ENCODE measurements around the gene SIRT4.

Gene SIRT4

DNA sequence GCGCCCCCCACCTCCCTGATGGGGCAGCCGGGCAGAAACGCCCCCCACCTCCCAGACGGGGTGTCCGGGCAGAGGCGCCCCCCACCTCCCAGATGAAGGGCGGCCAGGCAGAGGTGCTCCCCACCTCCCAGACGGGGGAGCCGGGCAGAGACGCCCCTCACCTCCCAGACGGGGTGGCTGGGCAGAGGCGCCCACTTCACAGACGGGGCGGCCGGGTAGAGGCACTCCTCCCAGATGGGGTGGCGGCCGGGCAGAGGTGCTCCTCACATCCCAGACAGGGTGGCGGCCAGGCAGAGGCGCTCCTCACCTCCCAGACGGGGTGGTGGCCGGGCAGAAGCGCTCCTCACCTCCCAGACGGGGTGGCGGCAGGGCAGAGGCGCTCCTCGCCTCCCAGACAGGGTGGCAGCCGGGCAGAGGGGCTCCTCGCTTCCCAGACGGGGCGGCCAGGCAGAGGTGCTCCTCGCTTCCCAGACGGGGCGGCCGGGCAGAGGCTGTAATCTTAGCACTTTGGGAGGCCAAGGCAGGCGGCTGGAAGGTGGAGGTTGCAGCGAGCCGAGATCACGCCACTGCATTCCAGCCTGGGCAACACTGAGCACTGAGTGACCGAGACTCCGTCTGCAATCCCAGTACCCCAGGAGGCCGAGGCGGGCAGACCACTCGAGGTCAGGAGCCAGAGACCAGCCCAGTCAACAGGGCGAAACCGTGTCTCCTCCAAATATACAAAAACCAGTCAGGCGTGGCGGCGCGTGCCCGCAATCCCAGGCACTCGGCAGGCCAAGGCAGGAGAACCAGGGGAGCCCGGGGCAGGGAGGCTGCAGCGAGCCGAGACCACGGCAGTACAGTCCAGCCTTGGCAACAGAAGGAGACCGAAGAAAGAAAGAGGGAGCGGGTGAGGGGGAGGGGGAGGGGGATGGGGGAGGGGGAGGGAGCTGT, 23.7 kb upstream of the SIRT4 start:
- no peak for FAIRE-seq

DNA sequence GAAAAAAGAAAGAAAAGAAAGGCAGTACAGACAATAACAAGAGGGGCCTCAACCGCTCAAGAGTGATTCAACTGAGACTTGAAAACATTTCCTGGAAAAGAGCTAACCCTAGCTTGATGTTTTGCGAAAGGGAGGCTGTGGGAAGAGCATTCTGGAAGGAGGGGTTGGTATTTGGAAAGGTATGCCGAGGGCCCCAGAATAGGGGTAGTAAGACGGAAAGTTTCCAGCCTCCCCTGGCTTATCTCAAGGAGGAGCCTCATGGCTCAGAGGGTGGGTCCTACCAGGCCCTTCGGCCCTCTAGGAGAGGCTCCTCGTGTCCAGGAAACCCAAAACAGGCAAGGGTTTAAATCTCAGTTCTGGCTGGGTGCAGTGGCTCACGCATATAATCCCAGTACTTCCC, 18.8 kb upstream of the SIRT4 start:
- FAIRE-seq = no peak

DNA sequence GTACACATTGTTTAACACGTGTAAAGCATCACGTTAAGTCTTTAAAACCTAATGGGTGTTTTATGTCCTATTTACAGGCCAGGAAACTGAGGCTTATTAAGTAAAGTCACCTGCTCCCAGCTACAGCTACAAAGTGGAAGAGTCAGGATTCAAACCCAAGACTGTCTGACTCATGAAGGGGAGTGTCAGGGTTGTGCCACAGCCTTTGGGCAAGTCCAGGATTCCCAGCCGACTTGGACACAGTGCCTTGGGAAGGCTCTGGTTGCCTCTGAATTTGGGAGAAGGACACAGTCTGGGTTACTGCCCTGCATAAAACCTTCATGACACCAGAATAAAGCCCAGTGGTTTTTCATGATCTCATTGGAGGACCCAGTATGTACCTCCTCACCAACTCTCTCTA, 17.7 kb upstream of the SIRT4 start:
- no peak for FAIRE-seq

DNA sequence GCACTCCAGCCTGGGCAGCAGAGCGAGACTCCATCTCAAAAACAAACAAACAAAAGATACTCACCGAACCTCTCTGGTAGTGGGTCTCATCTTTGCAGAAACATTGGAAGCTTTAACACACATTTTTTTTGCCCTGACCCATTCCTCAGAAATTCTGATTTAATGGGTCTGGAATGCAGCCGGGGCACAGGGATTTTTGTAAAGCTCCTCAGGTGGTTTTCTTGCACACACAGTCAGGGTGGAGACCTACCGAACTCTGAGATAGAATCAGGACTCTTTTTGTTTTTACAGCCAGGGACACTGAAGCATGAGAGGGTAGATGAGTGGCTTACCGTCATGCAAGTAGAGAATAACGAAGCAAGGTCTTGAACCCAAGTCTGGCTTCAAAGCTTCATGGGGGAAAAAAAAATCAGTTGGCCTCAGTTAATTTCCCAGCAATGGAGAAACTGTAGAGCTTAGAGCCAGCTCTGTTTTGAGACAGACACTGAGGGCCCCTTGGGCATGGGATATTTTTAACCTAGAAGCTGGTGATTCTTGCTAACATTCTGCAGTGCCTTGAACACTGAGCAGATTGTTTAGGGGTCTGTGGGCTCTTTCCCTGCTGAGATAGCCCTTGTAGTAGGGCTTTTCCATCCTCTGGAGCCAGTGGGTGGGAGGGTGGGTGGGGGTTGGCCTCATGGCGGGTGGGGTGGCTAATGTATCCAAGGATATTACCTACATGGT, 15.2 kb upstream of the SIRT4 start:
- no peak for FAIRE-seq

DNA sequence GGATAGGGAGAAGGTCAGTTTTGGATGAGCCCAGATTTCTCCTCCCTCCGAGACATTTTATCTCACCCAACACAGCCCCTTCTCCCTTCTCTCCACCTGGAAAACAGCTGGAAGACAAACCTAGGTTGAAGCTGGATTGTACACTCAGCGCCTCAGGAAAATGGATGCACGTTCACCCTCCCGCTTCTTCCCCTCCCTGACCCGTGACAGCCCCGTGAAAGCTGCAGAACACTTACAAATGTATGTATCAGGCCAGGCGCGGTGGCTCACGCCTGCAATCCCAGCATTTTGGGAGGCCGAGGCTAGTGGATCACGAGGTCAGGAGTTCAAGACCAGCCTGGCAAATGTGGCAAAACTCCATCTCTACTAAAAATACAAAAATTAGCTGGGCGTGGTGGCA, 14.6 kb upstream of the SIRT4 start:
- FAIRE-seq = no peak

DNA sequence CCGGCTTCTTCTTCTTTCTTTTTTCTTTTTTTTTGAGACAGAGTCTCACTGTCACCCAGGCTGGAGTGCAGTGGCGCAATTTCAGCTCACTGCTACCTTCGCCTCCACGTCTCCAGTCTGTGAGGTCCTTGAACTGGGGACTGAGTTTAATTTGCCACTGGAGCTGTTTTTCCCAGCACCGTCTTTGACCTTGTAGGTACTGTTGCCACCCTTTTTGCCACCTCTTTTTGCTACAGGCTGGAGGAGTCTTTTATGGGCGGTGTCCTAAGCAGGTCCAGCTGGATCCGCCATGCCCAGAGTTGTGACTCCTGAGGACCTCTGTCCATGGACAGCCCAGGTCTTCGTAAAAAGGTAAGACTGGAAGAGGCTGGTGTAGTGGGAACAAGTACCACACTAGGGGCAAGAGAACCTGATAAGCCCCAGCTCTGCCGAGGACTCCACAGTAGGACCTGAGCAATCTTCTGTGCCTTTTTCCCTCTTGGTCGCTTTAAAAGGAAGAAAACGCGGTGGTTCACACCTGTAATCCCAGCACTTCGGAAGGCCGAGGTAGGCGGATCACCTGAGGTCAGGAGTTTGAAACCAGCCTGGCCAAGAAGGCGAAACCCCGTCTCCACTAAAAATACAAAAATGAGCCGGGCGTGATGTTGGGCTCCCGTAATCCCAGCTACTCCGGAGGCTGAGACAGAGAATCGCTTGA, 11.4 kb upstream of the SIRT4 start:
- FAIRE-seq = no peak

DNA sequence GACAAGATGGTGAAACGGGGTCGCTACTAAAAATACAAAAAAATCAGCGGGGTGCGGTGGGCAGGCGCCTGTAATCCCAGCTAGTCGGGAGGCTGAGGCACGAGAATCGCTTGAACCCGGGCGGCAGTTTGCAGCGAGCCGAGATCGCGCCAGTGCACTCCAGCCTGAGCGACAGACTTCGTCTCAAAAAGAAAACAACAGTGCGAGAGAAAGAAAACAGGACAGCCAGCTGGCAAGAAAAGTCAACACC, 9.8 kb upstream of the SIRT4 start:
- FAIRE-seq = no peak

DNA sequence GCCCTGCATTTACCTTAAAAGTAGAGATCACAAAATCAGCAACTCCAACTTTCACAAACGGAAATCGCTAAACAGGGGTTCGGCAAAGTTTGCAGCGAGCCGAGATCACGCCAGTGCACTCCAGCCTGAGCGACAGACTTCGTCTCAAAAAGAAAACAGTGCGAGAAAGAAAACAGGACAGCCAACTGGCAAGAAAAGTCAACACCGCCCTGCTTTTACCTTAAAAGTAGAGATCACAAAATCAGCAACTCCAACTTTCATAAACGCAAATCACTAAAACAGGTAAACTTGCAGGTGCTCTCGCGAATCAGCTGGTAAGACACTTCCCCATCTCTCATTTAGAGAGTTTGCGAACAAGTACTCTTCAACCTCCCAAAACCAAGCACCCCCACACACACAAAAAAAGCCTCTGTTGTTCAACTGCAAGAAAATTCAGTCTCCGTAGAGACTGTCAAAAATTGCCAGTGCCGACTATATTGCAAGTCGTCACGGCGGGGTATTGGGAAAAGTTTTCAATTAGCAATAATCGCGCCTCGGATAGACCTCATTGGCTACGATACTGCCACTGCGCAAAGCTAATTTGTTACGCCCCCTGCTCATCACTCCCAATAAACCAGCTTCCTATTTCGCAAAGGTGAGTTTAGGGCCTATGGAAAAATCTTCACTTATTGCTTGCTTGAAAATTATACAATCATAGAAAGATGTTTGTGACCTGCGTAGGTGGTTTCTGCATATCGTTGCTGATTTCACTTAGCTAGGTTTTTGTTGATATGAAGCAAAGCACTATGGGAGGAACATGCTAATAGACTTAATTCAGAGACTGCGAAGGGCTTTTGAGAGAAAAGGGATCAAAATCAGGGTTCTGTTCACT, 9.2 kb upstream of the SIRT4 start, which contains the start of gene RNU4-1:
Gene RNU4-1, minus strand, starts transcription at position 577 of the 871 bp plus-strand sequence.
- peak; percentile 86 for FAIRE-seq

DNA sequence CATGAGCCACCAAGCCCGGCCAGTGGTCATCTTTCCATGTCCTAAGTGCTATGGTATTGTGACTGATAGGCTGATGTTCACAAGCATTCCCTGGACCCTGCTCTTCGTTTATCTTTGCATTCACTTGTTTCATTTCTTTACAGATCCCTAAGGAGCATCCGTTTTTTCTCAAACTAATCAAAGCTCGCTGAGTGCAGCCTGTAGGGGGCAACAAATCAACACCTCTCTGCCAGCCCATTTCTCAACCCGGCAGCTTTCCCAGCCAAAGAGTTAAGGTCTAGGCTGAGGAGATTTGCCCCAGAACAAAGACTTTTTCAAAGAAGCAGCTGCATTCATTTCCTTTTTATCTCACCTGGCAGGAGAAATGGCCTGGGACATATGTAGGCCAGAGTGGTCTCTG, 12.1 kb downstream of the SIRT4 start:
- no peak for FAIRE-seq

DNA sequence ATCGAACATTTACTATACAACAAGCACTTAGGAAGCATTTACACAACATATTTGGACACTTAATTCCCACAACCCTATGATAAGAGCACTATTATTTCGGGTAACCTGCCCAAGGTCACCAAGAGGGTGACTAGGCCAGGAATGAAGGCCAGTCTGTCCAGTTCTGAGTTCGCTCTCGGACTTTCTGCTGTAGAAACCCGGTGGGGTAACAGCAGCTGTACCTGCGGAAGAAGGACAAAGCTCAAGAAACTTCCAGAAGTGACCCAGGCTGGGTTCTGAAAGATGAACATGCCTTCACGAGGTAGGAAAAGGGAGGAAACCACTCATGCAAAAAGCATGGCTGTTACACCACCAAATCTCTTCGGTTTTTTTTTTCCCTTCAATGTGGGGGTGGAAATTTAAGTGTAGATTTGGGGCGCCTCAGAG, 14.7 kb downstream of the SIRT4 start:
- no peak for FAIRE-seq

DNA sequence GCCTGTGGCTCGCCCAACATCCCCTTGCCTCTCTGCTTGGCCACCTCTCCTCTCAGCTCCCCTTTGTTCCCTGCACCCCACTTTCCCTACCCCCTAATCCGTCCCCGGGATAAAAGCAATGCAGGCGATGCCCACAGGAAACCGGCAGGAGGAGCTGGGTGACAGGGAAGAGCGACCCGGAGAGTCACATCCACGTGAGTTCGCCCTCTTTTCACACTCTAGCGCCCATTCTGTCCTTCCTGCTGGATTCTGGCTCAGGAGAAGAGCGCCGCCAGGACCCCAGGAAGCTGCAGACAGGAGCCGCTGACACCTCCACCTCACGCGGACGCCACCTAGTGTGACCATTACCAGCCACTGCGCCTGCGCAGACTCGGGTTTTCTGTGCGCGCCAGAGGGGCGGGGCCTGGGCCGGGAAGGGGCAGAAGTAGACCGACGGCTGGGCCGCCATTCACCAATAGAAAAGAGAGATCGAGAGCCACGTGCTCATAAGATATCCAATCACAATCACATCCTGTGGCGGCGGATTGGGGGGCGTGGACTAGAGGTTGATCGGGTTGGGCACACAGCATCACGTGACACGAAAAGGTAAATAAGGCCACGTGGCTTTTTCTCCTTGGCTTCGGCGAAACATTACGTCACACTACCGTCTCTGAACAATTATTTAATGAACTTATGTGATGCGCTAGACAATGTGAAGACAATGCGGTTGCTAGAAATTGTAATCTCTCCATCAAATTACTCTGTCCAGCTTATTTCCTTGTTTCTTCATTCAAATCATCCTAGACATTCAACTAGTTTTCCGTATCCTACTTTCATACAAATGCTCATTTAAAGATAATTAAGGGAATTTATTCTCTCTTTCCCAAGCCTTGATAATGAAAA, 15.3 kb downstream of the SIRT4 start:
- FAIRE-seq = peak; percentile 100

DNA sequence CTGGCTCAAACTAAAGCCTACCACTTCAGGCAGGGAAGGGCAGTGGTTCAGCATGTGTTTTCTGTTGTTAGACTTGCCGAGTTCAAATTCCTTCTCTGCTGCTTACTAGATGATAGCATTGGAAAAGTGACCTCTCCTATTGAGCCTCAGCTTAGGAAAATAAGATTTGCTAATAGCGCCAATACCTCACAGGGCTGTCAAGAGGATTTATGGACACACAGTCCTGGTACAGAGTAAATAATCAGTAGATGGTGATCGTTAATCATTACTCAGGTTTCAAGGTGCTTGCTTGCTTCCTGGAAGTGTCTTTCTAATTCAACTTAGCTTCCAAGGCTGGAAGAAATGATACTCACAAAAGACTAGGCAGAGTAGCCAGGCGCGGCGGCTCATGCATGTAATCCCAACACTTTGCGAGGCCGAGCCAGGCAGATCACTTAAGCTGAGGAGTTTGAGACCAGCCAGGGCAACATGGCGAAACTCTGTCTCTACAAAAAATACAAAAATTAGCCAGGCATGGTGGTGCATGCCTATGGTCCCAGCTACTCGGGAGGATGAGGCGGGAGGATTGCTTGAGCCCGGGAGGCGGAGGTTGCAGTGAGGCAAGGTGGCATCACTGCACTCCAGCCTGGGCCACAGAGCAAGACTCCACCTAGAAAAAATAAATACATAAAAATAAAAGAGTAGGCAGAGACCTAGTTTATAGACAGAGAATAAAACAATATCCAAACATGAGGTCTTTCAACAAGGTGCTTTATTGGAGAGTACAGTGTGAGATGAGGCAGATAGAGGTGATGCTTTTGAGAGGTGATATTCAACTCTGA, 19.5 kb downstream of the SIRT4 start:
- peak; percentile 43 for FAIRE-seq

DNA sequence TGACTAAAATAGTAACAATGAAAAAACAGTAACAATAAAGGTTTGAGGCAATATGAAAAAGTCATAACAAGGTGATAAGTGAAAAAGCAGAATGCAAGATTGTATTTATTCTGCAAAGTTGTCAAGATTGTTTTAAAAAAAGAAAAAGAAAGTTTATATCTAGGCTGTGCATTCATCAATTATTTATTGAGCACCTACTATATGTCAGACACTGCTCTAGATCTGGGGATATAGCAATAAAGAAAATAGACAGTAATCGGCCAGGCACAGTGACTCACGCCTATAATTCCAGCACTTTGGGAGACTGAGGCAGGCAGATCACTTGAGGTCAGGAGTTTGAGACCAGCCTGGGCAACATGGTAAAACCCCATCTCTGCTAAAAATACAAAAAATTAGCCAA, 21.7 kb downstream of the SIRT4 start:
- FAIRE-seq = no peak

DNA sequence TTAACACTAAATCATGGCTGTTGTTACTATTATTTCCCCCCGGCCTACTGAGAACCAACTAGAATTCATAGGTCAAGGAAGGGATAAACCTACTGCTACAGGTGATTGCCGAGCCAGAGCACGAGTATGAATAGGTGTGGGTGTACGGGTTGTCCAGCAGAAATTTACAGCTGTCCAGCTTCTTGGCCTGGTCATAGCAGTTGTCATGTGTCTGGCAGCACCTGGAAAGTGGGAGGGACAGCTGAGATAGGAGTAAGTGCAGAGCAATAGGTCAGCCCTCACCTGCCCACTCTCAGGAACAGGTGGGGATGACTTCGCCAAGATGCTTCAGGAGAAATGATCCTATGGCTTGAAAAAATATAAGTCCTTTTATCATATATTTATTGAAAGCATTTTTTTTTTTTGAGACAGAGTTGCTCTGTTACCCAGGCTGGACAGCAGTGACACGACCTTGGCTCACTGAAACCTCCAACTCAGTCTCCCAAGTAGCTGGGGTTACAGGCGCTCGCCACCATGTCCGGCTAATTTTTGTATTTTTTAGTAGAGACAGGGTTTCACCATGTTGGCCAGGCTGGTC, 22.8 kb downstream of the SIRT4 start:
- no peak for FAIRE-seq

DNA sequence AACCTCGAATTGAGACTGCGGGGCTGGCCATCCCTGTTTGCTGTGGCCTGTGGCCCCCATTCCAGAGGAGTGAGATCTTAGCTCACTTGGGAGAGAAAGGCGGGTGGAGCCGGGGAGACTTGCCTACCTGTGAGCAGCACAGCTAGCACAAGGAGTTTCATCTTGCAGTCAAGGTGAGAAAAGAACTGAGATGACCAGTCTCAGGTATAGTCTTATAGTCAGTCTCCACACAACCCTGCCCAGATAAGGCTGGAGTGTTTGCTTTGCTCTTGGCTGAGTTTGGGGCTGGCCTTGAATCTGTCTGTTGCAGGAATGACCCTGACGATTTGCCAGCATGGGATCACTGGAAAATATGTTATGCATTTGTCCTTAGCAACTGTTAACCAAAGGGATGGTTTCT, 25.5 kb downstream of the SIRT4 start, which contains the start of gene PLA2G1B:
Gene PLA2G1B, minus strand, starts transcription at position 187 of the 400 bp plus-strand sequence. Its CDS starts 26 bp downstream, at position 161.
- FAIRE-seq = no peak

DNA sequence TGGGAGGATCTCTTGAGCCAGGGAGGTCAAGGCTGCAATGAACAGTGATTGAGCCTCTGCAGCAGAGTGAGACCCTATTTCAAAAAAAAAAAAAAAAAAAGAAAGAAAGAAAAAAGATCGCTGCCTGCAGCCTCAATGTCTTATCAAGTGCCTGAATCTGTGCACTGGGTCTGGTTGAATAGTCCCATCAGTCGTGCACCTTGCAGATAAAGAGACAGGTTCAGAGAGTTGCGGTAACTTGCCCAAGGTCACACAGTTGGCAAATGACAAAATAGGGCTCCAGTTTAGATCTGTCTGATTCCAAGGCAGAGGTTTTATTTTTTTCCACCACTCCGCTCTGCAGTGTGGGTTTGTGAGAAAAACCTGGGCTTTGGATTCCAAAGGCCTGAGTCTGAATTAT, 26.1 kb downstream of the SIRT4 start:
- no peak for FAIRE-seq

DNA sequence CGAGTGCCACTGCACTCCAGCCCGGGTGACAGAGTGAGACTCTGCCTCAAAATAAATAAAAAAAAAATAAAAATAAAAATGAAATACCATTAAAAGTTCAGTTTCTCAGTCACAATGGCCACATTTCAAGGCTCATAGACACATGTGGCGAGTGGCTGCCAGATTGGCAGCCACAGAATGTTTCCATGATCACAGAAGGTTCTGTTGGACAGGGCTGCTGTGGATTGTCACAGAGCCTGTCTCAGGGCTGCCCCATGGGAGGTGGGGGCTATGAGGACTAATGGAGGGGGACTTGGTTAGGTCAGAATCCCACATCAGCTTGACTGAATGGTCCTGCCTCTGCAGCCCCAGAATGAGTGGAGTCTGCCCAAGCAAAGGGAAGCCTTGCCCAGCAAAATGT, 29.3 kb downstream of the SIRT4 start:
- FAIRE-seq = no peak

DNA sequence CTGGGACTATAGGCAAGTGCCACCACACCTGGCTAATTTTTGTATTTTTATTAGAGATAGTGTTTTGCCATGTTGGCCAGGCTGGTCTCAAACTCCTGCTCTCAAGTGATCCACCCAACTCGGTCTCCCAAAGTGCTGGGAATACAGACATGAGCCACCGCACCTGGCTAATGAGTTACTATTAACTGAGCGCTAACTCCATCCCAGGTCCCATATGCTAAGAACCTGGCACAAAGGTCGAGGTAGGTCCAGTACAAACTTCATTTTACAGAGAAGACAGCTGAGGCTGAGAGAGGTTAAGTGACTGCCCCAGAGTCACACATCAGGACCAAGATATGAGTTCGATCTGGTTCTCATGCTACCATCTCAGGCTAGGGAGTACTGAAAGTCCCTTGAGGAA, 29.9 kb downstream of the SIRT4 start:
- no peak for FAIRE-seq

DNA sequence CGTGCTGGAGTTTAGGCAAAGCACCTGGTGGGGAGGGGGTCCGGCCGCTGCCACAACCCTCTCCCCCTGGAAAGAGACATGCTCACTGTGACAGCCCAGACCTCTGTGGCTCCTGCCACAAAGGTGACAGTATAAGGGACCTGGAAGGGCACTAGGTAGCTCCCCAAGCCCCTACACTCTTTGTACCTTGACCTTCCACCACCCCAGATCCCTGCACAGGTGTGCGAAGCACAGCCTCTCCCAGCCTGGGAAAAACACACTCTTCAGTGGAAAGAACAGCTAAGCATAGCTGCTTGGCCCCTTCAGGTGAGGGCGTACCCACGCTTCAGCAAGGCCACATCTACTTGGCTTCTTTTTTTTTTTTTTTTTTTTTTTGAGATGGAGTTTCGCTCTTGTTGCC, 30.4 kb downstream of the SIRT4 start:
- FAIRE-seq = no peak

DNA sequence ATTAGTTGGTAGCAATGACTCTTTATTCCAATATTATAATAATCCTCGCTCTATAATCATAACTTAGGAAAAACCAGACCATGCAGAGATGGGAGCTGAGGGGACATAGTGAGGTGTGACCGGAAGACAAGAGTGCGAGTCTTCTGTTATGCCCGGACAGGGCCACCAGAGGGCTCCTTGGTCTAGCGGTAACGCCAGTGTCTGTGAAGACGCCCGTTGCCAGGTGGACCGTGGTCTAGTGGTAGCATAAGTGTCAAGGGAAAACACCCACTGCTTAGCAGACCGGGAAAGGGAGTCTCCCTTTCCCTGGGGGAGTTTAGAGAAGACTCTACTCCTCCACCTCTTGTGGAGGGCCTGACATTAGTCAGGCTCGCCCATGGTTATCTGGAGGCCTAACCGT, 33.3 kb downstream of the SIRT4 start:
- peak; percentile 61 for FAIRE-seq
